ENCODE measurements around the gene SLC2A5.

- no peak for TF ChIP-seq REST (IDR thresholded peaks at IDR 0.05; ENCODE audit: insufficient replicate concordance, low read depth)
- TF ChIP-seq POLR2AphosphoS5 (IDR thresholded peaks at IDR 0.05; ENCODE audit: low read depth), result no peak
Observed at GRCh38 chr1:9027307-9027706, 42.1 kb downstream of the SLC2A5 start.

Data from HL-60 (cell line).